Urinary bladder (tissue), 4 donors: ENCODE measurements around the gene CR2. TPM values are rescaled to one million over a fixed set of nuclear protein-coding genes. Genes with fewer than 3 reads are reported as not detected.

Experiments used
- DNase-seq: peaks from one replicate; pipeline ENCODE4 v3.0.0-alpha.2; 2015; ENCODE audit errors: extremely low spot score
- H3K27ac ChIP-seq: one replicate; pipeline ENCODE4 v1.5.1; 2013; ENCODE audit warnings: low read depth, mild to moderate bottlenecking, moderate library complexity
- H3K36me3 ChIP-seq: one replicate; pipeline ENCODE4 v1.6.1; 2013; ENCODE audit warnings: mild to moderate bottlenecking, moderate library complexity; ENCODE audit not compliant: insufficient read depth
- H3K4me1 ChIP-seq: one replicate; pipeline ENCODE4 v1.6.1; 2013; ENCODE audit warnings: mild to moderate bottlenecking, moderate library complexity; ENCODE audit not compliant: insufficient read depth
- H3K4me3 ChIP-seq: one replicate; pipeline ENCODE4 v1.5.1; 2013; ENCODE audit warnings: low read depth, low read length
- WGBS: extraction: QIAGEN DNeasy Blood & Tissue Kit; methylation state at CpG from one replicate; pipeline ENCODE4 v1.1.7; 2013; 5-methylcytosine and 5-hydroxymethylcytosine counted together
- polyA plus RNA-seq: library from polyadenylated mRNA; stranded (reverse); fragments of 200-250 nt; gene quantifications from one replicate; pipeline ENCODE4 v1.2.3, GENCODE V29; 2013
- total RNA-seq: library from RNA; depleted of rRNA; stranded (reverse); fragments of >200 nt; gene quantifications from one replicate; pipeline ENCODE4 v1.2.3, GENCODE V29; 2014
- donor health status: healthy with polysubstance abuse.
- donor health status: healthy.

Gene CR2
- total RNA-seq (0.63 TPM), polyA plus RNA-seq (0.04 TPM)

DNA sequence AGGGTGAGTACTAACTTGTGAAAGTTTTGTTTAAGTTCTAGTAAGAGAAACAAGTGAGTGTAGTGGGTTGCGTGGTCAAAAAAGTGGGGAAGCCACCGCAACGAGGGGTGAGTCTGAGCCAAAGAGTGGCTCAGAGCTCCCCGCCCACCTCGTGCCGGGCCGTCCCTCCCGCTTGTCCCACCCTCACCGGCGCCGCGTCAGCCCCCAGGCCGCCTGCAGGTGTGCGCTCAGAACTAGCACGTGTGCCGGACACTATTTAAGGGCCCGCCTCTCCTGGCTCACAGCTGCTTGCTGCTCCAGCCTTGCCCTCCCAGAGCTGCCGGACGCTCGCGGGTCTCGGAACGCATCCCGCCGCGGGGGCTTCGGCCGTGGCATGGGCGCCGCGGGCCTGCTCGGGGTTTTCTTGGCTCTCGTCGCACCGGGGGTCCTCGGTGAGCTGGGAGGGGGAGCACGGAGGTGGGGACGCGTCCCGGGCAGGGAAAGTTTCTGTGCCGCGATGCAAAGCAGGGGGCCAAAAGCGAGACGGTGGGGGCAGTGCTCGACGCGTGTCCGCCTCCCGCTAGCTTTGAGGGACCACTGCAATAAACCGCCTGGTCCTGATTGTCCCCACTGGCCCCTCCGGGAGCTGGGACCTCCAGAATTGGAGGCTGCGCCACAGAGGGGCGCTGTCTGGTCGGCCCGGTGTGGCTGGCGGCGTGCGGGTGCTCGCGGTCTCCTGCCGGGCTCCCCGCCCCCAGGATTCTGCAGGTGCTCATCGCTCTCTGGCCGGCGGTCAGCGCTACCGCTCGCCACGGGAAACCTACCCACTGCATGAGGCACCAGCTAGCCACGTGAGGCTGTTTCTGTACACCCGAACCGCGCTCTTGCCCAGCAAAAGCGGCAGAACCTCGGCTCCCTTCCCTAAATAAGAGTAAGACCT is at the start of gene CR2:
Gene CR2, plus strand, starts transcription at position 283 of the 919 bp plus-strand sequence. Its CDS starts 91 bp downstream, at position 374.
- peak within 1 kb of the TSS; percentile 26 for H3K4me3 ChIP-seq
- H3K36me3 ChIP-seq = no peaks in the 10 kb centered on the region
- H3K27ac ChIP-seq = no peak within 1 kb of the TSS
- WGBS = under 1% methylated on average over 75 of the region's 75 CpGs
- no peaks in the 10 kb centered on the region for H3K4me1 ChIP-seq
- no peak for DNase-seq

DNA sequence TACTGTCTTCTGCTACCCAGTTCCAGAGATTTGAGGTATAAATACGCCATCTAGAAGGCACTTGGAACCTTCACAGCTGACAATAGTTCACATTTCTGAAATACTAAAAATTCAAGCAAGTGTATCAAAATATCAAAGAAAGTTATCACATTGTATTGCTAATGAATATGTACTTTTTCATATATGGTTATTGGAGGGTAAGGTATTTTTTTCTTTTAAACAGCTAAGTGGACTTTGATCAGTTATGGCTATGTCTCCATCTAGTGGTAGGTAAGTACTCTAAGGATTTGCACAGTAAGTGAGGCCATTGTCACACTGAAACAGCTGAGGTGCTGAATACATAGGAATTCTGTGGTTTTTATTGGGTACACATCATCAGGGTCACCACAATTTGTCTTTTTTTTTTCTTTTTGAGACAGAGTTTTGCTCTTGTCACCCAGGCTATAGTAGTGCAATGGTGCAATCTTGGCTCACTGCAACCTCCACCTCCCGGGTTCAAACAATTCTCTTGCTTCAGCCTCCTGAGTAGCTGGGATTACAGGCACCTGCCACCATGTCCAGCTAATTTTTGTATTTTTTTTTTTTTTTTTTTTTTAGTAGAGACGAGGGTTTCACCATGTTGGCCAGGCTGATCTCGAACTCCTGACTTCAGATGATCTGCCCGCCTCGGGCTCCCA is 49.1 kb upstream of the CR2 start:
- H3K4me1 ChIP-seq = no peaks in the 10 kb centered on the region
- DNase-seq = peak; percentile 36
- H3K4me3 ChIP-seq = no peak overlapping the region
- no peaks in the 10 kb centered on the region for H3K36me3 ChIP-seq
- 78% methylated on average over 6 of the region's 6 CpGs for WGBS
- H3K27ac ChIP-seq = no peak overlapping the region

DNA sequence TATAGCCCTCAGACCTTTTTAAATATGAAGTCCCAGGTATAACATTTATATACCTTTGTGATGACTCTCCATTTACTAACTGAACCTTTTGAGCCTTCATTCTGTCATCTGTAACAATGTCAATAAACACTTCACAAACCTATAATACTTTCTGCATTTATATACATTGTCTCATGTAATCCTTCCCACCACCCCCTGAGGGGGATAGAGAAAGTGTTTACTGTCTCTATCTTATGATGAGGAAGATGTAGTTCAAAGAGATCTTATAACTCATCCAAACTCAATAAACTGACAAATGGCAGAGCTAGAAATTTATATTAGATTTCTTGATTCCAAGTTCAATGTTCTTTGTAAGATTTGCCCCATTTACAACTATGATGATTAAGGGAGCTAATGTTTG is 48.3 kb upstream of the CR2 start:
- H3K27ac ChIP-seq = no peak overlapping the region
- H3K36me3 ChIP-seq = no peaks in the 10 kb centered on the region
- no peaks in the 10 kb centered on the region for H3K4me1 ChIP-seq
- no peak for DNase-seq
- no peak overlapping the region for H3K4me3 ChIP-seq

DNA sequence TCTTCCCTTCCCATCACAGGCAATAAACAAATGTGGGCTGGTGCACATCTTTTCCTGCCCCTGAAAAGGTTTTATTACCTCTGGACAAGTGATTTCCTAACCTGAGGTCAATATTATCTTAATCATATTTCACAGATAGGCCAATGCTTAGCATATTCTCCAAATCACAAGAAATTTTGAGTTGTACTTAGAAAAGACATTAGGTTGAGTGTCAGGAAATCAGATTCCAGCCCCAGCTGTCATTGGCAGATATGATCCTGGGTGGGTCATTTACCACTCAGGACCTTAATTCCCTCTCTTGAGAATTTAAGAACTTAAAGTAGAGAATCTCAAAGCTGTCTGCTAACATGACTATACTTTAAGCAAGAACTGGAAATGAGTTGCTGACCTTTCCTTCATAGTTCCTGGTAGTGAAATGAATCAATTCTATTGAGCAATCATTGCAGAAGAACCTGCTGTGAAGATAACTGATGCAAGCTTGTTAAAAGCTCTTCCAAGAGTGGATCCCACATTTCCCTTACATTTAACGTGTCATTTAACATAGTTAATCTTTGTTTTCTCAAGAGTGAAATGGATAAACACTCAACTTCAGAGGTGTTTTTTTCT is 46.4 kb upstream of the CR2 start:
- DNase-seq = no peak
- no peaks in the 10 kb centered on the region for H3K4me1 ChIP-seq
- no peaks in the 10 kb centered on the region for H3K36me3 ChIP-seq
- no peak overlapping the region for H3K4me3 ChIP-seq
- no peak overlapping the region for H3K27ac ChIP-seq
- WGBS = 34% methylated on average over 1 of the region's 1 CpG

DNA sequence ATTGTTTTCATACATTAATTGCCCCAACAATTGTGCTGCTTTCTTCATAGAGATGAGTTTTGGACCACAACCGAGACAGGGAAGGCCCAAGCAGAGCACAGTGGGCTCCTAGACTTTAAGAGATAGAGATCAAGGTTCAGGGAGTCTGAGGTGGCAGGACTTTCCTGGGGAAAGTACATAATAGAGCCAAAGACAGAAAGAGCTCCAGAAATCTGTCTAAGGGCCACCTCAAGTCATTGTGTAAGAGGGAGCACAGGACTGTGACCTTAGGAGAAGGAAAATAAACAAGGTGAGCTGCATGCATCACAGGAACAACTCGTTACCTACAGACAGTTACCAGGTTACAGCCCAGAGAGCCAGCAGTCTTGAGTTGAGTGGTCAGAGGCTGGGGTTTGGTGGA is 41.3 kb upstream of the CR2 start:
- no peak overlapping the region for H3K27ac ChIP-seq
- no peak overlapping the region for H3K4me3 ChIP-seq
- H3K36me3 ChIP-seq = no peaks in the 10 kb centered on the region
- DNase-seq = no peak
- no peaks in the 10 kb centered on the region for H3K4me1 ChIP-seq
- 80% methylated on average over 2 of the region's 2 CpGs for WGBS

DNA sequence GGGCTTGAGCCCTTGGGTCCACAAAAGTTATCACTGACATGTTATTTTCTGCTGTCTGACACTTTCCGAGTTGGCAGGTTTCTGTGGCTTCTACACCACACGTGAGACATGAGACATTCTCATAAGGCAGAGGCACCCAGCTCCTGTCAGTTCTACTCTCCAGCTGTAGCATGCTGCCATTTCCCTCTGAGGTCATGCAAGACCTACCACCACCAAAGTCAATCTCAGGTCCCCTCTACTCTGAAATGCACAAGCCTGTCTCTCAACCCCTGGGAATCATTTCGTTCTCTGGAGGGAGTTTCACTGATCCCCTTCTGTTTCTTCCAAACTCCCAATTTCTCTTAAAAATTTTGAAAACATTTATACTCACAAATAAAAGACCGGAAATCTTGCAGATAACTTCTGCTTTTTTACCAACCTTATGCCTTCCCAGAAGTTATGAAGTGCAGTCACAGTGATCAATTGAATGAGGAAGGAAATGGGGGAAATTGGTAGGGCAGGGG is 39.5 kb upstream of the CR2 start:
- Histone ChIP-seq H3K4me3 (no peak overlapping the region), H3K27ac (no peak overlapping the region), H3K4me1 (no peaks in the 10 kb centered on the region), H3K36me3 (no peaks in the 10 kb centered on the region)
- DNase-seq = no peak
- 55% methylated on average over 4 of the region's 4 CpGs for WGBS

DNA sequence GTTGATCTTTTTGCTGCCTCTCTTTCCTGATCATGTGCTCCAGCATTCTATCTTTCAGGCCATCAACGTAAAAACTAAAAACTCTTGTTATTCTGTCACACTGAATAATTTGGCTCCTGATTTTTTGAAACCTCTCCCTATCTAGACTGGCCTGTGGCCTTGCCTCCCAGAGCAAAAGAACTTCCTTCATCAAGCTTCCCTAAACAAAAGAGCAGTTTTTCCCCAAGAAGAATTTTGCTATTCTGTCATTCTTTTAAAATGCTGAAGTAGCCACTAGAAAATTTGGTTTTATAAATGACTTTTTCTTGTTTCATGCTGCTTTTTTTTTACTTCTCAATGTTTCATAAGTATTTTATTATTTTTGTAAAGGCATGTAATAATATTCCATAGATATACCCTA is 37.1 kb upstream of the CR2 start:
- Histone ChIP-seq H3K4me3 (no peak overlapping the region), H3K36me3 (no peaks in the 10 kb centered on the region), H3K4me1 (no peaks in the 10 kb centered on the region), H3K27ac (no peak overlapping the region)
- no peak for DNase-seq
- WGBS = 73% methylated on average over 1 of the region's 1 CpG

DNA sequence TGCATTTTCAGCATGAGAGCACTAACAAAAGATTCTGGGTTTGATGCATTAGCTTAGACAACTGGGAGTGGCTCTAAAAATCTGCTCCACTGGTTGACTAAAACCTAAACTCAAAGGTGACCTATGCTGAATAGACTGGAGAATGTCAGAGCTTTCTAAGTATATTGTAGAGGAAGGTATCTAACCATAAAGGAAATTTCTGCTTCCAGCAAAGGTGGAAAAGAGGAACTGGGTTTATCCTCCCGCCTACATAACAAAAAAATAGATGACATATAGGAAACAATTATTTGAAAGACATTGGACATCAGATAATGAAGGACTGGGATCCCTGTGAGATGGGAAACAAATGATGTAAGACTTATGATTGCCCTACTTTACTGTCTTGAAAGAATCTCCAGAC is 35.8 kb upstream of the CR2 start:
- Histone ChIP-seq H3K4me1 (no peaks in the 10 kb centered on the region), H3K27ac (no peak overlapping the region), H3K4me3 (no peak overlapping the region), H3K36me3 (no peaks in the 10 kb centered on the region)
- WGBS = 76% methylated on average over 1 of the region's 1 CpG
- no peak for DNase-seq

DNA sequence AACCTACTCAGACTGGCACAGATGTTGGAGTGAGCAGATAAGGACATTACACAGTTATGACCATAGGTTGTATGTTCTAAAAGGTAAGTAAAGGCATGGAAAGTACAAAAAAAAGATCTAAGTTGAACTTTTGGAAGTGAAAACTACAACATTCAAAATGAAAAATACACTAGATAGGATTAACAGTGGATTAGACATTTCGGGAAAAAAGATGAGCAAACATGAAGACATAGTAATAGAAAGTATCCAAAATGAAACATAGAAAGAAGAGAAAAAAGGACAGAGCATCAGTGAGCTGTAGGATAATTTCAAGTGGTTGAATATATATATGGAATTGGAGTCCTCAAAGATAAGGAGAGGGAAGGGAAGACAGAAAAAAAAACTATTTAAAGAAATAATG is 34.0 kb upstream of the CR2 start:
- H3K36me3 ChIP-seq = no peaks in the 10 kb centered on the region
- WGBS = 90% methylated on average over 1 of the region's 1 CpG
- no peak for DNase-seq

DNA sequence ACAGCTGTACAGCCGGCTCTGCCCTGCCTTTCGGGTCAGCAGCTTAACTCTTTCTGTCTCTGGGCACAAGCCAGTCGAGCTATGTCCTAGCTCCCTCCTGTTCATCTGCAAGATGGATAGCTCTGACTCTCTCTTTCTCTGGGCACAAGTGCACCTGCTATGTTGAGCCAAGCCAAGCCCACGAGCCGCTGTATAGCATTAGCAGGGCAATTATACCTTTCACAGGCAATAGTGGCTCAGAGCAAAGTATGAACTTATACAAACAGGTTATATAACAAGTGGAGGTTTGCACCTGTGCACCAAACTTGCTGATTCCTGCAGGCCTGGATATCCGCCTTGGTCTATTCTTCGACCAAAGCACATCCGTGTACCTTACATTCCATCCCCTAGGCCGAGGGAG is 33.0 kb upstream of the CR2 start:
- H3K4me1 ChIP-seq = no peaks in the 10 kb centered on the region
- no peak overlapping the region for H3K27ac ChIP-seq
- DNase-seq = no peak
- no peak overlapping the region for H3K4me3 ChIP-seq
- WGBS = 82% methylated on average over 9 of the region's 9 CpGs
- no peaks in the 10 kb centered on the region for H3K36me3 ChIP-seq

More for the DNA sequence above, 34.0 kb upstream of the CR2 start:
- Histone ChIP-seq H3K27ac (no peak overlapping the region), H3K4me1 (no peaks in the 10 kb centered on the region), H3K4me3 (no peak overlapping the region)

DNA sequence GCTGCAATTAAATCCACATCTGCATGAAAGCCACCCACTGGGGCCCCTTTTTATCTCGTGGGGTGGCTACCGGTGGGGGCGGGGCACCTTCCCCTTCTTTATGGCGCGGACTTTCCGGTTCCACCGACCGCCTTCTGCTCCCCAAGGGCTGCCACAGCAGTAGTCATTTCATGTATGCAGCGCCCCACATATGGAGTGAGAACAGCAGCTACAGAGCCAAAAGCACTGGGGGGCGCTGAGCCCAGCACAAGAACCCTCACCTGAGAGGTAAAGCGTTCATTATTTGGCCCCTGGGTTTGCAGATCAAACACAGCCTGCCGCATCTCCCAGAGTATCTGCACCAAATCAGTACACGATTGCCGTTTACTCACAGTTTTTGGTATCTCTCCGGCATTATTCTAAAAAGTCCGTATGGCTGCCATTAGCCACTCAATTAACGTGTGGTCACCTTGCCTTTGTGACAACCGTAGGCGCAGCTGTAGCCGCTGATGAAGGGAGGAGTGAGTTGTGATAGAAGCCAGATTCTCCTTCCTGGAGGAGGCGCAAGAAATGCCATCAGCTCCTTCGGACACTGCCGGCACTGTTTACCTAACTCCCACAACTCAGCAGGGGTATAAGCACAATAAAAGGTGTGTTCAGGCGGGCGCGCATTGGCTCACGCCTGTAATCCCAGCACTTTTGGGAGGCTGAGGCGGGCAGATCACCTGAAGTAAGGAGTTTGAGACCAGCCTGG is 30.4 kb upstream of the CR2 start:
- Histone ChIP-seq H3K27ac (no peak overlapping the region), H3K4me3 (no peak overlapping the region), H3K36me3 (no peaks in the 10 kb centered on the region), H3K4me1 (no peaks in the 10 kb centered on the region)
- 29% methylated on average over 28 of the region's 28 CpGs for WGBS
- DNase-seq = no peak

DNA sequence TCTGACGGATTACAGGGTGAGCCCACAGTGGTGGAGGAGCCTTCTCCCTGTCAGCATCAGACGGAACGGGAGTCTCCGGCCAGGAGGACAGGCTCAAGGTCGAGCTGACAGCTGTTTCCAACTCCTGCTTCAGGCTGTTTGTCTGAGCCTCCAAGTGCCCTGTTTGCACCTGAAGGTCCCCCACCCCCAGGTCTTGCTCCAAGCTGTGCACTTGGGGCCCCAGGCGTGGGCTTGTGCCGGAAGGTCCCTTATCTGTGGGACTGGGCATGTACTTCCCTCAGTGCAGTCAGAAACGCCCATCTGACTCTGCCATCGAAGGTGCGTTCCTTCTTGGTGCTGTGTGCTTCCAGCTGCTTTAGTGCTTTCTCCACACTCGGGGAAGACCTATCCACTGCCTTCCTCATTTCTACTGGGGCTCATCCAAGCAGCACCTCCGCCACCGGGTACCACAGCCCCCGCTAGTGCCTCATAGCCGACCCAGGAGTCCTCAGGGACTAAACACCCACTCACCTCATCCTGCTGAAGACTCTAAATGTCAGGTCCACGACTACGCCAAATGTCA is 29.5 kb upstream of the CR2 start:
- no peak overlapping the region for H3K27ac ChIP-seq
- H3K36me3 ChIP-seq = no peaks in the 10 kb centered on the region
- no peak overlapping the region for H3K4me3 ChIP-seq
- 71% methylated on average over 17 of the region's 17 CpGs for WGBS
- DNase-seq = no peak
- no peaks in the 10 kb centered on the region for H3K4me1 ChIP-seq
